ENCODE results near the gene EED. TPM values are rescaled to one million over a fixed set of nuclear protein-coding genes. Genes with fewer than 3 reads are reported as not detected.

Gene EED
- total RNA-seq, 1 donor from 2014 or later = 14.5 TPM

DNA sequence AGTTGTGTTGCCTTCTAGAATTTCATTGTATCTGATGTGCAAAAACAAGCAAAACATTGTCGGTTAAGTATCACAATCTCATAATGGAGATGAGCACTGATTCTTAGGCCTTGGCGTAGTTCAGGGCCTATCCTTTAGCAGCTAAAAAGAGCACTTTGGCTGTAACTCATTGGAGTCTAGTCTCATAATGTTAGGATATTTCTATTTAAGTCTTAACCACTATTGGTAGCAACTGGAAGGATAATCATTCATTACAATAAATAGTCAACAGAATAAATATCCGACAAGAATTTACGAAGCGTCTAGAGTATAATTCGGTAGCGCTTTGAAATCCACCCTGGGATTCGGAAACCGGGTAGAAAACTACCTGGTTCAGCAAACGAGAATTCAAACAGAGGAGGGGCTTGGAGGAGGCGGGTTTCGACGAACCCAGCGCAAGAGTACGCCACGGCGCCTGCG lies 461 bp upstream of the EED start:
- DNase-seq (peak; percentile 91), ATAC-seq (peak; percentile 90)
- intact Hi-C loops (cut with micrococcal nuclease) = no loop called here

DNA sequence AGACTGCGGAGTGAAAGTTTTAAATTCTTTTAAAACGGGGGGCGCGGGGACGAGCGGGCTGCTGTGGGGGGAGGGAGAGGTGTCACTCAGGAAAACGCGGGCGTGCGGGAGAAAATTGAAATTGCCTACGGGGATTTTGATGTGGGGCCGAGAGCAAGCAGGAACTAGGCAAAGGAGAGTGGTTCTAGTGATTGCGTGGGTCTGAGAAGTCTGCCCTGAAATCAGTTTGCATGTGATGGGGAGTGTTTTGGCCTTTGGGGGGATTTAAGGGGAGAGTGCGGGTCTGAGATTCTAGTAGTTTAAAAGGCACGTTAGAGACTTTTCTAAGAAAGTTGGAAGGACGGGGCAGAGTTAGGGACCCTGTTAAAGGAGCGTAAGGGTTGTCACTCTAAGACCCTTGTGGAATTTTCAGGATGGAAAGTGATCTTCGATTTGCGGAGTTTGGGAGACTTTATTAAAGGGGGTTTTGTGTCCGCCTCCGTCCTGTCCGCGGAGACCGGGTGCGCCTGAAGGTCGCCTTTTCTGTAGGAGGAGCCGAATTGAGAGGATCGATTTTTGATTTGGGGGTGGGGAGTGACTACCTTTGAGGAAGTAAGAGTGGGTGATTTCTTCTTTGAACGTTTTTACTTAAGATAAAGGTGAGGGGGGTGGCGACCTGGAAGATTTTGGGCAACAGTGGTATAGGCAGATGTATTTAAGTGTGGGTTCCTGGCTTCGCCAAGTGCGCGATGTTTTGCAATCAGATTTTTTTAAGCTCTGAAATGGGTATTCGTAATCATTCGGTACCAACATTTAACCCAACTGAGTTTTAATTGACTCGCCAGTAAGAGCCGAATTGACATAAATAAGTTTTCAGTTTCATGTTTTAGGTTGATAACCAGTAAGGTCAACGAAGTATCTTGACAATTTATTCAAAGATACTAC lies 1.1 kb downstream of the EED start:
- peak; percentile 14 for ATAC-seq
- intact Hi-C loops (cut with micrococcal nuclease) = no loop called here
- DNase-seq = no peak

DNA sequence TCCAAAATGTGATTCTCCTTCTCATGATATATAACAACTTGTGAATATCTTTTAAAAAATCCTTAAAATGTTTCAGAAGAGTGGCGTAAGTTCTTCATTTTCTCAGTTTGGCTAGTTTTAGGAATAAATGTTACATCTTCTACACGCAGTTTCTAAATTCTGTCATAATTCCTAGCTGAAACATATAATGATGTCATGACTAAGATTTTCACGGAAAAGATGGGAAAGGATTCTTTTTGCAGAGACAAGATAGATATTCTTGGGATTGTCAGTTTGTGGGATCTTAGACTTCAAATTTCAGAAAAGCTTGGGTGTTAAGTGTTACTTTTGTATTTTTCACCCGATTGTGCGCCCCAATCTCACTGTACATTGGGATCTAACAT lies 1.7 kb downstream of the EED start:
- no peak for DNase-seq
- no peak for ATAC-seq
- intact Hi-C loops (cut with micrococcal nuclease) = no loop called here

DNA sequence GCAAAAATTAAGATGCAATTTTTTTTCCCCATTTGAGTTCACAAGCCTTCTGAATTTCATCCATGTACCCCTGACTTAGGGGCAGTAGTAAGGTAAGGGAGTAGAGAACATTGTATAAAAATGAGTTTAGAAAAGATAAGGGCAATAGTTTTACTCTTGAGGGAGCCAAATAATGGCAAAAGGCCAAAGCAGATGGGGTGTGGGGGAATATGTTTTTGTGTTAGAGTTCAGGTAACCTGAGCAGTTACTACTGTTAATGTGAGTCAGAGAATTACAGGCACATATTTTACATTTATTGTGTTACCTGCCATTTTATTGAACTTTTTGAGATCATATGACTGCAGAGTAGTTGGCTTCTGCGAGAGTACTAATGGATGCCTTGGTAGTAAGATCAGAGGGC lies 3.1 kb downstream of the EED start:
- DNase-seq = no peak
- ATAC-seq = no peak
- intact Hi-C loops (cut with micrococcal nuclease) = no loop called here

DNA sequence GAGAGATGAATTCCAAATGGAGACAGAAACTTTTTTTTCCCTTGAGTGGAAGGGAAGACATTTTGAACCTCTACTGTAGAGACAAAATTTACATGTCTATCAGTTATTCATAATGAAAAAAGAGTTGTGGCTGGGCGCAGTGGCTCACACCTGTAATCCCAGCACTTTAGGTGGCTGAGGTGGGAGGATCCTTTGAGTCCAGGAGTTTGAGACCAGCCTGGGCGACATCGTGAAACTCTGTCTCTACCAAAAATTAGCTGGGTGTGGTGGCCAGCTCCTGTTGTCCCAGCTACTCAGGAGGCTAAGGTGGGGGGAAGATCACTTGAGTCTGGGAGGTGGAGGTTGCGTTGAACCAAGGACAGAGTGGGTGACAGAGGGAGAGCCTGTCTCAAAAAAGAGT lies 4.1 kb downstream of the EED start:
- no peak for DNase-seq
- intact Hi-C loops (cut with micrococcal nuclease) = no loop called here
- ATAC-seq = no peak

DNA sequence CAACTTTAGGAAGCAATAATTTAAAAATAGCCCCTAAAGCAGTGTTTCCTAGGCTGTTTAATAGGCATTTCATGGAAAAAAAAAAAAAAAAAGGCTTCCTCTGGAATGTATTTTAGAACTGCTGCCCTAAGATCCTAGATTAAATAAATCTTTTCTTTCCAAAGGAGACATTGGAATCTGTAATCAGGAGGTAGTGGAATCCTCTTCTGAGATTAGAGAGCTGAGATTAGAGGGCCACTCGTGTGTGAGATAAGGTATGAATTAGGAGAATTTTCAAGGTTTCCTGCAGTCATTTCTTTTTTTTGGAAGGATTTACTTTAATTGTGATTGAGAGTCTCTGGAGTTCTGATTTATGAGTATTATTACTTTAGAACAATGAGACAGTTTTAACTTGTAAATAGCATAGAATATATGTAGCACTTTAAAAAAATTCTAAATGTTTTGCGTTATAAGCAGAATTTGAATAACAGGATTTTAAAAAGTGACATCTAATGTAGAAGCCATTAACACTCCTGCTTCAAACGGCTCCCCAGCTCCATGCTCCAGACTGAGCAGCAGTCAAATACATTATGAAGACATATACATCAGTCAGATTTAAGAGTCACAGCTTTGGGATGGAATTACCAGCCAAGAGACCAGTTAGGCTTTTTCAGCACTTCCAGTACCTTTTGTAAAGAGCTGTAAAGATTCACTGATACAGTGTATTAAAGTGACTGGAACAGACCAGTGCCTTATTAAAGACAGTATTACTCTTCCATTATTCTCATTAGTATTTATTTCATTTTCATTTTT lies 5.0 kb downstream of the EED start:
- intact Hi-C loops (cut with micrococcal nuclease) = no loop called here
- DNase-seq (no peak), ATAC-seq (no peak)

DNA sequence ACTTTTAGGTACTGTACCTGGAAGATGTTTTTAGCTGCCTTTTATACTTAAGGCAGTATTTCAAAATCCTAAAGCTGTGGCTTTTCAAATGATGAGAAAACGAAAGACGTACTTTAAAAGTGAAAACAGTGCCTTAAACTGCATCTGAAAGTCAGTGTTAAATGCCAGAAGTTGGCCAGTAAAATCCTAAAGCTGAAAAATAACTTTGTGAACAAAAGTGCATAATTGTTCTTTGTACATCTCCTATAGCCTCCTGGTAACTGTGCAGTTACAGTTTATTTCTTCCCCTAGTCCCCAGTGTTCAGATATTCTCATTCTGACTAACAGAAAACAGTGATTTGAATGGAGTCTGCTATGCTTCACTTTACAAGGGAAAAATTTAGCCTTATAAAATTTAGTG lies 6.8 kb downstream of the EED start:
- intact Hi-C loops (cut with micrococcal nuclease) = no loop called here
- ATAC-seq = no peak
- DNase-seq = no peak

DNA sequence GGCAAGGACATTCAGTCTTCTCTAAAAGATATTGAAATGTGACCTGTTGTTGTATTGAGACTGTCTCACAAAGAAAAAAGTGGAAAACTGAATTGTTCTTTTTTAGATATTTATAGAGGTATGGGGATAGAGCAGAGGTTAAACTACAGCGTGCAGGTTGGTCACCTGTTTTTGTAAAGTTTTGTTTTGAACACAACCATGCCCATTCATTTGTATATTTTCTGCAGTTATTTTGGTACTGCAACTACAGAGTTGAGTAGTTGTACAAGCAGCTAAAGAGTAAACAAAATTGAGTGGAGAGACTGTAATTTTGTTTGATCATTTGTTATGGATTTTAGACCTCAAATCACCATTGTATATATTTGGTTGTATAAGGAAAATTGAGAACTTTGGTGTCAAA lies 11.3 kb downstream of the EED start:
- ATAC-seq = no peak
- no peak for DNase-seq
- intact Hi-C loops (cut with micrococcal nuclease) = no loop called here

DNA sequence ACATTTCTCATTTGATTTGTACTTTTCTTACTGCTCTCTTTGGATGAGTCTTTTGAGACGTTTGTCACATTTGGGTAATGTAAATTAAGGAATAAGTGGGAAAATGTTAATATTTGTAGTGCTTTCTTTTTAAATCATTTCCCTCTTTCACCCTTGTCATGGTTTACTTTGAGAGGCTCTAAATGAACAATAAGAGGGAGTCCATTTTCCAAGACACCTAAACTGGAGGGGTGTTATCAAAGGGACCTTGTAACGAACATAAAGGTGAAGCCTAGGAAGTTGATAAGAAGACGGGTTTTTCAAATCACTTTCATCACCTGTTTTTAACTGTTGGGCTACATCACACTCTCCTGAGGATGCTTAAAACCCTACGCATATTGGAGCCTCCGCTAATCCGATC lies 12.1 kb downstream of the EED start:
- intact Hi-C loops (cut with micrococcal nuclease) = no loop called here
- DNase-seq (no peak), ATAC-seq (no peak)

DNA sequence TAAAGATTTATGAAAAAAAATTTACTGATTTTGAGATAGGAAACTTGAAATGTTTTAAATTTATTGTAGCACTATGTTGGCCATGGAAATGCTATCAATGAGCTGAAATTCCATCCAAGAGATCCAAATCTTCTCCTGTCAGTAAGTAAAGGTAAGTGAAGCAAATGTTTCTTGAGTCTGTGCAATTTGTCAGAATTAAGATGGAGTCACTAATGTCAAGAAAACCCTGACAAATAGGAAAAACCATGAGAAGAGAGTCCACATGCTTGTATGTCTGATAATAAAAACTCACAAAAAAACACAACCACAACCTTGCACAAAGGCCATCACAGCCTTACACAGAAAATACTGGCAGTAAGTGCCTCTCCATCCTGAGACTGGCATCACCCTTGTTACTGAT lies 12.9 kb downstream of the EED start:
- intact Hi-C loops (cut with micrococcal nuclease) = no loop called here
- DNase-seq = no peak
- no peak for ATAC-seq

DNA sequence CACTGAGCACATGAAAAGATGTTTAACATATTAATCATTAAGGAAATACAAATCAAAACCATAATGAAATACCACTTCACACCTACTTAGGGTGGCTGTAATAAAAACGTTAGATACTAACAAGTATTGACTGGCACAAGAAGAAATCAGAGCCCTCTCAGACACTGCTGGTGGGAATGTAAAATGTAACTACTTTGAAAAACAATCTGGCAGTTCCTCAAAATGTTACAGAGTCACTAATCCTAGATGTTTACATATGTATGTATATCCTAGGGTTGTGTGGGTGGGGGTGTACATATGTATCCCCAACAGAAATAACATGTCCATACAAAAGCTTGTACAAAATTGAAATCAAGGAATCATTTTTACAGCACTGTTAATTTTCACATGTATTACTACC lies 15.2 kb downstream of the EED start:
- intact Hi-C loops (cut with micrococcal nuclease) = no loop called here
- ATAC-seq (no peak), DNase-seq (no peak)

DNA sequence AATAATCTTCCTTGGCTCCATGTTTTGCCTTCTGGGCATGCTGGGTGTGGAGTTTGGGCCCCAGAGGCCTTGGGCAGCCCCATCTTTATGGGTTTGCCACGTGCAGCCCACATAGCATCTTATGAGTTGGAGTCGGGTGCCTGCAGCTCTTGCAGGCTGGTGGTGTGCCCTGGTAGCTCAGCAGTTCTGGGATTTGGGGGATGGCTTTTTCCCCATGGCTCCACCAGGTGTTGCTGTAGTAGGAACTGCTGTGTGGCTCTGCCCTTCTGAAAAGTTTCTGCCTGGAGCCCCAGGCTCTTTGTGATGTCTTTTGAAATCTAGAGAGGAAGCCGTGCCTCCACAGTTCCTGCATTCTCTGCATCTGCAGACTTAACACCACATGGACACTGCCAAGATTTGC lies 16.8 kb downstream of the EED start:
- no peak for DNase-seq
- ATAC-seq = no peak
- intact Hi-C loops (cut with micrococcal nuclease) = no loop called here

DNA sequence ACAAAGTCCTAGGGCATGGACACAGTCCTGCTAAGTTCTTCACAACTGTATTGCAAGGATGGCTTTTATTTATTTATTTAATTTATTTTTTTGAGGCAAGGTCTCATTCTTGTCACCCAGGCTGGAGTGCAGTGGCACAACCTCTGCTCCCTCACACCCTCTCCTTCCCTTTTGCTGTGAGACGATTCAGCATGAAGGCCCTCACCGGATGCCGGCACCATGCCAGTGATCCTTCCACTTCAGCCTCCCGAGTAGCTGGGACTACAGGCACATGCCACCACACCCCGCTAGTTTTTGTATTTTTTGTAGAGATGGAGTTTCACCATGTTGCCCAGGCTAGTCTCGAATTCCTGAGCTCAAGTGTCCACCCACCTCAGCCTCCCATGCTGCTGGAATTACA lies 17.8 kb downstream of the EED start:
- no peak for ATAC-seq
- no peak for DNase-seq
- intact Hi-C loops (cut with micrococcal nuclease) = no loop called here

DNA sequence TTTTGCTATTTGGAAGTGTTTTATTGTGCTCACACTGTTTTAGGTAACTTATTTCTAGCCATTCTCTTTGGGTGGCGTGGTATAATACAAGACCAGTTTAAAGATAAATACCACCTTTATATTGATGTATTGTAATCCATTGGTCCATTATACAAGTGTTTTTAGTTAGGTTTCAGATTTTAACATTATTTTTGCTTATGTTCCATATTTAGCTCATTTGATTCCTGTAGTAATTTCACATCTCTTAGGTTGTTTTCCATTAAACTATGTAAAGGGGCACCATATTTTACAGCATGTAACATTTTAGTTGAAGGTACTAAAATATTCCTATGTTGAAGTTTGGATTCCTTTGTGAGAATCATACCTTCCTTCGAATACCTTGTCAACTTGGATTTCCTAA lies 20.1 kb downstream of the EED start:
- intact Hi-C loops (cut with micrococcal nuclease) = no loop called here
- no peak for ATAC-seq
- DNase-seq = no peak

DNA sequence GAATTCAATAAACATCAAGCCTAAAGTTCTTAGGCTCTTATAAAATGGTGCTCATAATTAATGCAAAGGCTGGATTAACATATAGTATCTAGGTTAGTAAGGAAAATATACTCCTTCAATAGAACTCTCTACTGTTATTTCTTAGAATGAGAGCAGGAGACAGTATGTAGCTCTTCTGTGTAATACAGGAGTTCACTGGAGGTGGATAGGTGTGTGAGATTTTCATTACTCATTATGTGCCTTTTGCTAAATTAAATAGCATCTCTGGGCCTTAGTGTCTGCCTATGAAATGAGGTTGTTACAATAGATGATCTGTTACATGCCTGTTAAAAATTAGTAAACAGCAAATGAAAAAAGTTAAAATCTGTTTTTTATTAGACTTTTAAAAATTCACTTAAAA lies 20.6 kb downstream of the EED start:
- no peak for DNase-seq
- no peak for ATAC-seq
- intact Hi-C loops (cut with micrococcal nuclease) = no loop called here

DNA sequence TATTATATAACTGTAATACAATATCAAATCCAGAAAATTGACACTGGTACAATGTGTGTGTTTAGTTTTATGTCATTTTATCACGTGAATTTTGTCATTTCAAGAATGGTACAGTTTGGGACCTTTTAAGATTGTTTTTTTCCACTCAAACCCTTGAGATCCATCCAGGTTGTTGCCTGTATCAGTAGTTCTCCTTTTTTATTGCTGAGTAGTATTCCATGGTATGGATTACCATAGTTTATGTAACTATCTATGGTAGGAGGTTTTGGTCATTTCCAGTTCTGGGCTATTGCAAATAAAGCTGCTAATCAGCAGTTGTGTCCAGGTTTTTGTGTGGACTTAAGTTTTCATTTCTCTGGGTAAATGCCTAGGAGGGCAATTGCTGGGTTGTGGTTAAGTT lies 25.1 kb downstream of the EED start:
- no peak for ATAC-seq
- intact Hi-C loops (cut with micrococcal nuclease) = no loop called here

DNA sequence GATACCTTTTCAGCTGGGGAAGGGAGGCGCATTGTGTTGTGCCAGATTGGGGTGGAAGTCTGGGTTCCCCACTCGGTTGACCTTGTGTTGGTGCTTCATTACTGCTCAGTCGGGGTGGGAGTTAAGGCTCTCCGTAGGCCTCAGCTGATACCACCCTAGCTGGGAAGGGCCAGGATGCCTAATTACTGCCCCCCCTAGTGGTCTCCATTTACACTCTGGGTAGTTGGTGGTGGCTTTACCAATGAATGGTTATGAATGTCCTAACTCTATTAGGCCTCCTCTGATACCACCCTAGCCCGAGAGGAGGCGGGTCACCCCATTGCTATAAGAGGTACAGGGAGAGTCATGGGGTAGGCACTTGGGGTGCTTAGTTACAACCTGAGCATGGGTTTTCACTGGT lies 29.9 kb downstream of the EED start:
- ATAC-seq = no peak
- DNase-seq = no peak
- intact Hi-C loops (cut with micrococcal nuclease) = no loop called here

More for the DNA sequence above, 25.1 kb downstream of the EED start:
- DNase-seq = no peak

DNA sequence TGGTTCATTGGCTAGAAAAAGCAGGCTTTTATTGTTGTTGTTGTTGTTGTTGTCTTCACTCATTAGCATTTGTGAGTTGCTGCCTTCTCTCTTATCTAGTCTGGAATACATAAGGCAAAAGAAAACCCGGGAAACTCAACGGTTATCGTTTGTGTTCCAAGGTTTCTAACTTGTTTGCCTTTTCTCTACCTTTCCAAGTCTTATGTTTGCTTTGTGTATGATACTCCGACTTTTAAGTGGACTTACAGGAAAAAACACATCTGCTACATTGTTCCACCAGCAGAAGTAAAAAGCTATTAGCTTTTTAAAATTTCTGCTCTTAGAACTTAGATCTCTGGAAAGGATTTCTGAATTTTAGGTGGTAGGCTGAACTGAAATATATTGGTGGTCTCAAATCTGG lies 30.4 kb downstream of the EED start:
- DNase-seq = no peak
- intact Hi-C loops (cut with micrococcal nuclease) = no loop called here
- no peak for ATAC-seq

DNA sequence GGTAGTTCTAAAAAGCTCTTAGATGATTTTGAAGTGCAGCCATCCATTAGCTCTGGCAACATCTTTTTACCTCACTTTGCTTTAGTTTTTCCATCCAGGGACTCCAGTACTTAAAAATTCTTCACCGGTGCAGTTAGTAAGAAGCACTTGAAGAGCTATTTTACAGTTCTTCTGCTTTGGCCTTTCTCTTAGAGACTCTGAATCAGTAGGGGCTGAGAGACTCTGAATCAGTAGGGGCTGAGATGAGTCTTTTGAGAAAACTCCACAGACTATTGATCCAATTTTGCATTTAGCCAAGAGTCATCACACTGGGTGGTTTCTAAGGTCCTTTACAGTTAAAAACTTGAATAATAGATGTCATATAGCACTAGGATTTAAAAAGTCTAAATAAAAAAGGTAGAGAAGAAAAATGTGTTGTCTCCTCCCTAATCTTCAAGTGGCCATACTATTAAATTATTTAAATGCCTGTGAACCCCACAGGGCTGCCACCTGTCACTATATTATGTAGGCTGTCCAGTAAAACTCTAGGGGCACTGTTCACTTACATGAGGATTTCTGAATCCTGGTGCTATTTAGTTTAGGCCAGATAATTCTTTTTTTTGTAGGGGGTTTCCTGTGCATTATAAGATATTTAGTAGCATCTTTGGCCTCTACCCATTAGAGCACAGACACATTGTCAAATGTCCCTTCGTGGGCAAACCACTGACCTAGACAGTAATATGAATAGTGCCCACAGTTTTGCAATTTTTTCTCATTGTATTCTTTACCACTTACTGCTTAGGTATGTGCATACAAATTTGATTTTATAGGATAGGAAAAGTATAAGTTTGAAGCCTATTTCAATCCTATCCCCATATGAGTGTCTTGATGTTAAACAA lies 31.2 kb downstream of the EED start:
- DNase-seq = no peak
- no peak for ATAC-seq
- intact Hi-C loops (cut with micrococcal nuclease) = no loop called here

DNA sequence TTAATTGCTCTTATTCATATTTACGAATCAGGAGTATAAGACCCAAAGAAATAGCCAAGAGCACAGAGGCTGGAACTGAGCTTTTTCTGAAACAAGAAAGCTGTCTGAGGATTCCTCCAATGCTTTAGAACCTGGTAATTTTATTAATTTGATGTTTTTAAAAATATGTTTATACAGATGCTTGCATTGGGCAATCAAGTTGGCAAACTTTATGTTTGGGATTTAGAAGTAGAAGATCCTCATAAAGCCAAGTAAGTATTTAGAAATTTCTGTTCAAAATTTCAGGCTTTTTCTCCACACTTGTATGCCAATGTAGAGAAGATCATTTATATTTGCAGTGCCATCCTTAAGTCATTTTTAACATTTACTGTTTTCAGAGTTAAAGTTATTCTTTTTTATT lies 33.2 kb downstream of the EED start:
- intact Hi-C loops (cut with micrococcal nuclease) = no loop called here
- ATAC-seq (no peak), DNase-seq (no peak)

Data from left ventricle myocardium superior (tissue), 1 donor.